Measurements from ENCODE around the gene TRIP13.

DNA sequence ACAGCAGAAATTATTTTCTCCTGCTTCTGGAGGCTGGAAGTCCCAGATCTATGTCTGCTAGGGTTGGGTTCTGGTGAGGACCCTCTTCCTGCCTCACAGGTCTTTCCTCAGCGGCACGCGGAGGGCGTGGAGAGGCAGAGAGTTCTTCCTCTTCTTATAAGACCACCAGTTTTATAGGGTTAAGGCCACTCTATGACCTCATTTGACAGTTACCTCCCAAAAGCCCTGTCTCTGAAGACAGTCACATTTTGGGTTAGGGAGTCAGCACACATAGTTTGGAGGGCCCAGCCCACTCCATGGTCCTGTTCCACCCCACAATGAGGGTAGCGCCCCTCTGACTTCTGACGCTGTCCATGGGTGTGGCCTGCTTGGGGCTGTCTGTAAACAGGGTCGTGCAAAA is 46.7 kb downstream of the TRIP13 start:
- TF ChIP-seq, protein P1, sequence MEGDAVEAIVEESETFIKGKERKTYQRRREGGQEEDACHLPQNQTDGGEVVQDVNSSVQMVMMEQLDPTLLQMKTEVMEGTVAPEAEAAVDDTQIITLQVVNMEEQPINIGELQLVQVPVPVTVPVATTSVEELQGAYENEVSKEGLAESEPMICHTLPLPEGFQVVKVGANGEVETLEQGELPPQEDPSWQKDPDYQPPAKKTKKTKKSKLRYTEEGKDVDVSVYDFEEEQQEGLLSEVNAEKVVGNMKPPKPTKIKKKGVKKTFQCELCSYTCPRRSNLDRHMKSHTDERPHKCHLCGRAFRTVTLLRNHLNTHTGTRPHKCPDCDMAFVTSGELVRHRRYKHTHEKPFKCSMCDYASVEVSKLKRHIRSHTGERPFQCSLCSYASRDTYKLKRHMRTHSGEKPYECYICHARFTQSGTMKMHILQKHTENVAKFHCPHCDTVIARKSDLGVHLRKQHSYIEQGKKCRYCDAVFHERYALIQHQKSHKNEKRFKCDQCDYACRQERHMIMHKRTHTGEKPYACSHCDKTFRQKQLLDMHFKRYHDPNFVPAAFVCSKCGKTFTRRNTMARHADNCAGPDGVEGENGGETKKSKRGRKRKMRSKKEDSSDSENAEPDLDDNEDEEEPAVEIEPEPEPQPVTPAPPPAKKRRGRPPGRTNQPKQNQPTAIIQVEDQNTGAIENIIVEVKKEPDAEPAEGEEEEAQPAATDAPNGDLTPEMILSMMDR (IDR thresholded peaks at IDR 0.05) = no peak
- TF ChIP-seq POLR2AphosphoS5 (IDR thresholded peaks at IDR 0.05) = no peak
- no peak for TF ChIP-seq POLR2A (IDR thresholded peaks at IDR 0.05)
